KMS-11 (cell line): ENCODE measurements around the gene PDE4DIP.
"Not testable (repeated sequence)": the region's sequence is repeated elsewhere in the genome, so short reads cannot be mapped to it uniquely, and the experiment has no call there.

Experiments used
- H2AFZ ChIP-seq: fragments of 200-600 bp; sonication (generic); 2 replicates; pipeline ENCODE4 v1.6.1; 2016; ENCODE audit warnings: antibody characterized with exemption, mixed run types, low read depth
- H3K27ac ChIP-seq: fragments of 200-600 bp; sonication (generic); 2 replicates; pipeline ENCODE4 v1.6.1; 2016; ENCODE audit warnings: mild to moderate bottlenecking, mixed run types
- H3K27me3 ChIP-seq: fragments of 200-600 bp; sonication (generic); 2 replicates; pipeline ENCODE4 v1.6.1; 2017; ENCODE audit warnings: mild to moderate bottlenecking, low read depth, mixed run types, moderate library complexity; ENCODE audit not compliant: insufficient read depth
- H3K36me3 ChIP-seq: fragments of 200-600 bp; sonication (generic); 2 replicates; pipeline ENCODE4 v1.6.1; 2017; ENCODE audit warnings: mild to moderate bottlenecking, mixed run types; ENCODE audit not compliant: insufficient read depth
- H3K4me1 ChIP-seq: fragments of 200-600 bp; sonication (generic); 2 replicates; pipeline ENCODE4 v1.6.1; 2016; ENCODE audit warnings: mild to moderate bottlenecking, low read depth, mixed run types; ENCODE audit not compliant: poor library complexity, severe bottlenecking
- H3K4me2 ChIP-seq: fragments of 200-600 bp; sonication (generic); 2 replicates; pipeline ENCODE4 v1.7.0; 2016; ENCODE audit warnings: mild to moderate bottlenecking, mixed run types
- H3K4me3 ChIP-seq: fragments of 200-600 bp; sonication (generic); IDR thresholded peaks from 2 replicates; pipeline ENCODE4 v1.6.1; 2017; ENCODE audit warnings: low read depth, low read length, mixed read lengths; ENCODE audit not compliant: insufficient read depth
- H3K79me2 ChIP-seq: fragments of 200-600 bp; sonication (generic); 2 replicates; pipeline ENCODE4 v1.6.1; 2016; ENCODE audit warnings: low read depth, mixed run types; ENCODE audit not compliant: insufficient read depth
- H3K9ac ChIP-seq: fragments of 200-600 bp; sonication (generic); 2 replicates; pipeline ENCODE4 v1.6.1; 2016; ENCODE audit warnings: mild to moderate bottlenecking, mixed run types
- H4K20me1 ChIP-seq: fragments of 200-600 bp; sonication (generic); 2 replicates; pipeline ENCODE4 v1.6.1; 2016; ENCODE audit warnings: mild to moderate bottlenecking, mixed run types; ENCODE audit not compliant: insufficient read depth

PDE4DIP gene

DNA sequence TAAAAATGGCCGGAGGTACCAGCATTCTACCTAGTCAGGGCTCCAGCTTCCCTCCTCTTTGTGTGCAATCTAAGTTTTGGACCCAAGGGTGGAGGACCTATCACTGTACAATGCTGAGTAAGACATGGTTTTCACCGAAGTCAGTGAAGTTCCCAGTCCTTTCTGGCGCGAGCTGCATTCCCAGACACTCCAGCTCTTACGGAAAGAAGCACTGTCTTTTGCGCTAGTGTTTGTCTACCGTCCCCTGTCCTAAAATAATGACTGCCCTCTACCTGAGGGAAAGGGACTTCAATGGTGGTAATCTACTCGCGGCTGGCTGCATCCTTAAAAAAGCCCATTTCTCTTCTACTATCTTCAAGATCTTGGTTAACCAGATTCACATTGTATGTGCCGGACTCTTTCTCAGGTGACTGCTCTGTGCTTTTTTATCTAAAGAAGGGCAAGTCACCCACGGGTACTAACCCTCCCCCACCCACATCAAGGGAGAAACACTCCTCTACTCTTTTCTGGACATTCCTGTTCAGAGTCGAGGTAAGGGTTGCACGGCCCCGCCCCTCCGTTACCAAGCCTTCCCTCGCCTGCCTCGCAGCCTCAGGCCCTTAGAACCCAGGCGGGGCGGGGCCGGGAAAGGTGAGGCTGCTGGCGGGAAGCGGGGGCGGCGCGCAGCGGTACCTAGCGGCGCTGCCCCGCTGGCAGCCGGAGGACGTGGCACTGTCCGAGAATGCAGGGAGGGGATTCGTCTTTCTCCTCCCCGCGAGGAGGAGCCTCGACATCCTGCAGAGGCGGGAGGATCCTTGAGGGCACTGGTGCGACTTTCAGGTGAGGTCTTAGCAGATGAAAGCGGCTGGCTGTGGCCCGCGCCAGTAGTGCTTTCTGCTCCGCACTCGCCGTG is 107.4 kb downstream of the PDE4DIP start:
- Histone ChIP-seq H3K4me1 (peaks cover 60% of the 10 kb centered on the region), H3K9ac (peak overlapping the region; percentile 61), H3K4me2 (peak overlapping the region; percentile 81; the same call in 1 of the 2 replicates), H3K27ac (peak overlapping the region; percentile 60), H2AFZ (peak overlapping the region; percentile 88), H3K79me2 (peaks cover 19% of the 10 kb centered on the region; the same call in 1 of the 2 replicates)
- not testable (repeated sequence) for H4K20me1 ChIP-seq, H3K36me3 ChIP-seq, H3K4me3 ChIP-seq, H3K27me3 ChIP-seq

DNA sequence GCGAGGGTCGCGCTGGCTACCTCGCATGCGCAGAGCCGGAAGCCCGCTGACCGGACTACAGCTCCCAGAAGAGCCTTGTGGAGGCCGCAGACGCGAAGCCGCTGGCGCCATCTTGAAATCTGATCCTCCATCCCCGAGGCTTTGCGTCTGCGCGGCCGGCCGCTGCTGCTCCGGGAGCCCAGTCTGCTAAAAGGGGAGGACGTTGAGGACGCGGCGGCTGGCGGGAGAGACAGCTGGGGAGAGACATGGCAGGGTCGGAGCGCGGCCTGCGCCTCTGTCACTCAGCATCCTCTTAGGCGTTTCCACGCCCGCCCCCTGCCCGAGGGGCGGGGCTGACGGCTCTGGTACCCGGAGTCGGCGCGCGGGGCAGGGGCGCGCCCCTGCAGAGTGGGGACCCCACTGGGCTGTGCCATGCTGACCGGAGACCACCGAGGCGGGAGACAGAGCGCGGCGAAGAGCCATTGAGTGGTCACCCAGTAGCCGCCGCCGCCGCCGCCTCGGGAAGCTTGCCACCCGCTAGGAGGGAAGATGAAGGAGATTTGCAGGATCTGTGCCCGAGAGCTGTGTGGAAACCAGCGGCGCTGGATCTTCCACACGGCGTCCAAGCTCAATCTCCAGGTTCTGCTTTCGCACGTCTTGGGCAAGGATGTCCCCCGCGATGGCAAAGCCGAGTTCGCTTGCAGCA is 108.2 kb downstream of the PDE4DIP start:
- not testable (repeated sequence) for H3K36me3 ChIP-seq, H3K4me3 ChIP-seq, H3K27me3 ChIP-seq, H4K20me1 ChIP-seq
- H3K4me1 ChIP-seq, result peaks cover 54% of the 10 kb centered on the region
- H3K27ac ChIP-seq, result peak overlapping the region; percentile 60
- H3K4me2 ChIP-seq, result peak overlapping the region; percentile 81
- H3K9ac ChIP-seq, result peak overlapping the region; percentile 61; the same call in 1 of the 2 replicates
- peak overlapping the region; percentile 88 for H2AFZ ChIP-seq
- peaks cover 19% of the 10 kb centered on the region; the same call in 1 of the 2 replicates for H3K79me2 ChIP-seq

DNA sequence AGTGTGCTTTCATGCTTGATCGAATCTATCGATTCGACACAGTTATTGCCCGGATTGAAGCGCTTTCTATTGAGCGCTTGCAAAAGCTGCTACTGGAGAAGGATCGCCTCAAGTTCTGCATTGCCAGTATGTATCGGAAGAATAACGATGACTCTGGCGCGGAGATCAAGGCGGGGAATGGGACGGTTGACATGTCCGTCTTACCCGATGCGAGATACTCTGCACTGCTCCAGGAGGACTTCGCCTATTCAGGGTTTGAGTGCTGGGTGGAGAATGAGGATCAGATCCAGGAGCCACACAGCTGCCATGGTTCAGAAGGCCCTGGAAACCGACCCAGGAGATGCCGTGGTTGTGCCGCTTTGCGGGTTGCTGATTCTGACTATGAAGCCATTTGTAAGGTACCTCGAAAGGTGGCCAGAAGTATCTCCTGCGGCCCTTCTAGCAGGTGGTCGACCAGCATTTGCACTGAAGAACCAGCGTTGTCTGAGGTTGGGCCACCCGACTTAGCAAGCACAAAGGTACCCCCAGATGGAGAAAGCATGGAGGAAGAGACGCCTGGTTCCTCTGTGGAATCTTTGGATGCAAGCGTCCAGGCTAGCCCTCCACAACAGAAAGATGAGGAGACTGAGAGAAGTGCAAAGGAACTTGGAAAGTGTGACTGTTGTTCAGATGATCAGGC is 108.8 kb downstream of the PDE4DIP start:
- H3K79me2 ChIP-seq, result peaks cover 19% of the 10 kb centered on the region; the same call in 1 of the 2 replicates
- not testable (repeated sequence) for H3K27me3 ChIP-seq, H3K4me3 ChIP-seq, H3K36me3 ChIP-seq, H3K27ac ChIP-seq, H4K20me1 ChIP-seq
- peak overlapping the region; percentile 88 for H2AFZ ChIP-seq
- H3K9ac ChIP-seq, result peak overlapping the region; percentile 13; the same call in 1 of the 2 replicates
- peaks cover 47% of the 10 kb centered on the region for H3K4me1 ChIP-seq
- peak overlapping the region; percentile 81 for H3K4me2 ChIP-seq

DNA sequence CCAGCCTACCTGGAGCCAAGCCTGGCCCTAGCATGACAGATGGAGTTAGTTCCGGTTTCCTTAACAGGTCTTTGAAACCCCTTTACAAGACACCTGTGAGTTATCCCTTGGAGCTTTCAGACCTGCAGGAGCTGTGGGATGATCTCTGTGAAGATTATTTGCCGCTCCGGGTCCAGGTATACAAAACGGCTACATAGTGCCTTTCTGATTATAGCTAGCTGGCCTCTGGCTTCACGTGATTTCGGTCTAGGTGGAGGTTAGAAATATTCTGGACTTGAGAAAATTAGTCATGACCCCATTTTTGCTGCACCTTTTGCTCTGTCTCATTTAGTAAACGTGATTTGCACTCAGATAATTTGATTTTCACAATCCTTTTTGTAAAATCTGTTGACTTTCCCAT is 109.5 kb downstream of the PDE4DIP start:
- Histone ChIP-seq H3K79me2 (peaks cover 19% of the 10 kb centered on the region; the same call in 1 of the 2 replicates), H3K4me1 (peaks cover 47% of the 10 kb centered on the region), H3K4me2 (peak overlapping the region; percentile 56)
- H3K27me3 ChIP-seq, H3K36me3 ChIP-seq, H2AFZ ChIP-seq, H3K9ac ChIP-seq, H3K4me3 ChIP-seq, H3K27ac ChIP-seq, H4K20me1 ChIP-seq: not testable (repeated sequence)

DNA sequence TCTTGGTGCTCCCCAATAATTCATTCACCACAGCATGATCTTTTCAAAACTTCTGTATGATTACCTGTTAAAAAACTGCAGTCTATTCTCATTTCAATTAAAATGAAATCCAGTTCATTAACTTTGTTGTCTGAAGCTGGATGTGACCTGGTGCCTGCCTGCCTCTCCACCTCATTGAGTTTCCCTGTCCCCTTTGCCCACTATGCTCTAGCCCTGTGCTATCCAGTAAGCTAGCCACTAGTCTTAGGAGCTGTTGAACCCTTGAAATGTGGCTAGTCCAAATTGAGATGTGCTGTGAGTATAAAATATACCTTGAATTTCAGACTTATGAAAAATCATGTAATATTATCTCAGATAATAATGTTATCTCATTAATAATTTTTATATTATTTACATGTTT is 114.1 kb downstream of the PDE4DIP start:
- not testable (repeated sequence) for H3K4me3 ChIP-seq, H3K27ac ChIP-seq, H3K36me3 ChIP-seq, H2AFZ ChIP-seq, H3K27me3 ChIP-seq, H3K4me2 ChIP-seq, H3K9ac ChIP-seq, H4K20me1 ChIP-seq
- Histone ChIP-seq H3K4me1 (peaks cover 37% of the 10 kb centered on the region), H3K79me2 (peaks cover 19% of the 10 kb centered on the region; the same call in 1 of the 2 replicates)

DNA sequence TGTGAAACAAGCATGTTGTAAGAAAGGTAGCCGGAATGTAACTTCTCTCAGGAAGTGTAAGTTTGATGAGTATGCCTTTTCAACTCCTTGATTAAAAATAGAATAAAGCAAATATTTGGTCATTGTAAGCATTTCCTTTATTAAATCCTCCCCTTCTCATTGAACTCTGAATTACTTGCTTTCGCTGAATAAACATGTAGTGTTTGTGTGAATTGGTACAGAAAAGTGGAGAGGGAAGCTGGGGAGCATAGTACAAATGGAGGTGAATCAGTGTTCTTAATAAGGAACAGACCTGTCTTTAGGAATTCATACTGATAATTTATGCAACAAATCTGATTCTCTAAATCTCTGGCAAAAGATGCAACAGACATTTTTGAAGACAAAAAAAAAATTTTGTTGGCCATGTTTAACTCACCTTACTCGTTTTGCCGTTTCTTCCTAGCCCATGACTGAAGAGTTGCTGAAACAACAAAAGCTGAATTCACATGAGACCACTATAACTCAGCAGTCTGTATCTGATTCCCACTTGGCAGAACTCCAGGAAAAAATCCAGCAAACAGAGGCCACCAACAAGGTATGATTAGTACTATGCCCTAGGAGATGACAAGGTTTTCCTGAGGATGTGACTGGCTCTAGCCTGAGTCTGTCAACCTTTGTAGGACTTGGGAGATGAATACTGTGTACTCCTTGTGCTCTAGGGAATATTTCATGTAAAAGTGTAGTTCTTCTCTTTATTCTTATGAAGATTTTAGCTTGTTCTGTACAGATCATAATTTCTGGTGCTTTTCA is 116.2 kb downstream of the PDE4DIP start:
- H3K36me3 ChIP-seq, H3K27me3 ChIP-seq, H3K79me2 ChIP-seq, H3K4me3 ChIP-seq, H2AFZ ChIP-seq, H3K4me2 ChIP-seq, H3K27ac ChIP-seq, H3K9ac ChIP-seq, H4K20me1 ChIP-seq: not testable (repeated sequence)
- H3K4me1 ChIP-seq, result peaks cover 22% of the 10 kb centered on the region

DNA sequence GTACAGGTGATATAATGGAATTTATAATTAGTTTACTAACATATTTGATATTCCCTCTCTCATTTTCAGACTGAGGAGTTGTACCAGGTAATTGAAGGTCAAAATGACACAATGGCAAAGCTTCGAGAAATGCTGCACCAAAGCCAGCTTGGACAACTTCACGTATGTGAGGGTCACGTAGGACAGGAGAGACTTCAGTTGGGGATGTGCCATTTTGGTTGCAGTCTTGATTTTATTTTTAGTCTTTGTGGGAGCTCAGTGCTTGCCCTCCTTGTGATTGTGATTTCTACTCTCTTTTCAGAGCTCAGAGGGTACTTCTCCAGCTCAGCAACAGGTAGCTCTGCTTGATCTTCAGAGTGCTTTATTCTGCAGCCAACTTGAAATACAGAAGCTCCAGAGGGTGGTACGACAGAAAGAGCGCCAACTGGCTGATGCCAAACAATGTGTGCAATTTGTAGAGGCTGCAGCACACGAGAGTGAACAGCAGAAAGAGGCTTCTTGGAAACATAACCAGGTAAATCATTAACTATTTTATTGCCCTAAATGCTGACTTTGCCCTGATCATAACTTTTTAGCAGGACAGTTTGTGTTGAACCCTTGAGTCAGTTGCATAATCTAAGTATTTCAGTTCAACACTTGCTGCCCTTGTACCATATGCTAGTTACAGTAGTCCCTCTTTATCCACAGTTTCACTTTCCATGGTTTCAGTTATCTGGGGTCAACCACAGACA is 118.1 kb downstream of the PDE4DIP start:
- not testable (repeated sequence) for H3K4me3 ChIP-seq, H3K9ac ChIP-seq, H3K79me2 ChIP-seq, H3K27me3 ChIP-seq, H3K4me2 ChIP-seq, H3K27ac ChIP-seq, H4K20me1 ChIP-seq, H2AFZ ChIP-seq, H3K36me3 ChIP-seq
- H3K4me1 ChIP-seq, result peaks cover 11% of the 10 kb centered on the region

DNA sequence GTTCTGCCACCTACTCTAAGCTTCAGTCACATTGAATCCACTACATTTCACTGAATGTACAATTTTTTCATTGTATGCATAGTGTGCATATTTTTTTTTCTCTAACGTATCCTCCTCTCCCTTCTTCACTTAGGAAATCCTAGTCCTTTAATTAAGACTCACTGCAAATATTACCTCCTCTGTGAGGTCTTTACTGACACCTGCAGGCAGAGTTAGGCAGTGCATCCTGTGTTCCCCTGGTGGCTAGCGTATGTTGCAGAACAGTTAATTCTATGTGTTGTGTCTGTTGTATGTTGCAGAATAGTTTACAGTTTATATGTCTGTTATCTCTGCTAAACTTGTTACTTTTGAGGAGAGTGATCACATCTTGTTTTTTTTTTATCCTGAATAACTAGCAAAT is 121.9 kb downstream of the PDE4DIP start:
- H2AFZ ChIP-seq, H3K27me3 ChIP-seq, H3K79me2 ChIP-seq, H3K4me1 ChIP-seq, H3K4me2 ChIP-seq, H4K20me1 ChIP-seq, H3K9ac ChIP-seq, H3K36me3 ChIP-seq, H3K4me3 ChIP-seq, H3K27ac ChIP-seq: not testable (repeated sequence)

DNA sequence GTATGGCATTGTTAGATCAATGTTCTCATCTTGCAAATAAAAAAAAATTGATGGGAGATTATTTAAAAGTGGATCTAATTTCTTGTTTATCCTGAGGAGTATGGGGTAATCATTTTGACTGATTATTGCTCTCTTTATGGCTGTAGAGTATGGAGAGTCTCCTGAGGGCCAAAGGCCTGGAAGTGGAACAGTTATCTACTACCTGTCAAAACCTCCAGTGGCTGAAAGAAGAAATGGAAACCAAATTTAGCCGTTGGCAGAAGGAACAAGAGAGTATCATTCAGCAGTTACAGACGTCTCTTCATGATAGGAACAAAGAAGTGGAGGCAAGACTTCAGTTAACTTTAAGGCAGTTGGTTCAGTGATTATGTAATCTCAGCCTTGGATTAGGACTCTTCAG is 123.4 kb downstream of the PDE4DIP start:
- H3K4me2 ChIP-seq, H4K20me1 ChIP-seq, H3K4me1 ChIP-seq, H3K36me3 ChIP-seq, H3K4me3 ChIP-seq, H3K27ac ChIP-seq, H3K9ac ChIP-seq, H2AFZ ChIP-seq, H3K79me2 ChIP-seq, H3K27me3 ChIP-seq: not testable (repeated sequence)
